ENCODE measurements around the gene ASPDH. TPM values are rescaled to one million over a fixed set of nuclear protein-coding genes. Genes with fewer than 3 reads are reported as not detected.

ASPDH gene
- total RNA-seq, 1 experiment from 2014 or later, result not detected

DNA sequence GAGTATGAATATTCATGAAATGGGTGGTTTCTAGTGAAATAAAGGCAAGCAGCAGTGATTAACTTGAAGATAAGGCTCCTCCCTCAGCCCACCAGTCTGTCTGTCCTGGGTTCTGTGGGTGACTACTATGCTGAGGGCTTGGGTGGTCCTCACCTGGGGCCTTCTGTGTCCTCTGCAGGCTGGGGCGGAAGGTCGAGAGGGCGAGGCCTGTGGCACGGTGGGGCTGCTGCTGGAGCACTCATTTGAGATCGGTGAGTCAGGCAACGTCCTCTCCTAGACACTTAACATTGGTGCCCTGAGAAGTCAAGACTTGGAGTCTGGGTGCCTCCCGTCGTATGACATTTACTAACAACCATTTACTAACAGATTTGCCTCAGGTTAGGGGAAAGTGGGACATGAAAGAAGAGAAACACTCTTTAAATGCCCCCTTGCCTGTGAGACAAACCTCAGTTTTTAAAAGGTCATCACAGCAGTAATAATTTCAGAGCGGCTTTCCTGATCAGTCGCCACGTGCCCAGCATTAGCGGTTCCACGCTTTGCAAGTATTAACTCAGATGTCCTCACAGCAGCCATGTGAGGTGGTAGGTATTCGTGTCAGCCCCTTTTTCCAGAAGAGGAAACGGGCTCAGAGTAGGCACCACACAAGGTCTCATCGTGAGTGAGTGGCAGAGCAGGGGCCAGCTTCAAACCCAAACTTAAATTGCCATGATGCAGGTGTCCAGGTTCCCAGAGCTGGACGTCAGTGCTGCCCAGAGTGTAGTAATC lies 35.8 kb downstream of the ASPDH start (continued):
- TF ChIP-seq, protein P1, sequence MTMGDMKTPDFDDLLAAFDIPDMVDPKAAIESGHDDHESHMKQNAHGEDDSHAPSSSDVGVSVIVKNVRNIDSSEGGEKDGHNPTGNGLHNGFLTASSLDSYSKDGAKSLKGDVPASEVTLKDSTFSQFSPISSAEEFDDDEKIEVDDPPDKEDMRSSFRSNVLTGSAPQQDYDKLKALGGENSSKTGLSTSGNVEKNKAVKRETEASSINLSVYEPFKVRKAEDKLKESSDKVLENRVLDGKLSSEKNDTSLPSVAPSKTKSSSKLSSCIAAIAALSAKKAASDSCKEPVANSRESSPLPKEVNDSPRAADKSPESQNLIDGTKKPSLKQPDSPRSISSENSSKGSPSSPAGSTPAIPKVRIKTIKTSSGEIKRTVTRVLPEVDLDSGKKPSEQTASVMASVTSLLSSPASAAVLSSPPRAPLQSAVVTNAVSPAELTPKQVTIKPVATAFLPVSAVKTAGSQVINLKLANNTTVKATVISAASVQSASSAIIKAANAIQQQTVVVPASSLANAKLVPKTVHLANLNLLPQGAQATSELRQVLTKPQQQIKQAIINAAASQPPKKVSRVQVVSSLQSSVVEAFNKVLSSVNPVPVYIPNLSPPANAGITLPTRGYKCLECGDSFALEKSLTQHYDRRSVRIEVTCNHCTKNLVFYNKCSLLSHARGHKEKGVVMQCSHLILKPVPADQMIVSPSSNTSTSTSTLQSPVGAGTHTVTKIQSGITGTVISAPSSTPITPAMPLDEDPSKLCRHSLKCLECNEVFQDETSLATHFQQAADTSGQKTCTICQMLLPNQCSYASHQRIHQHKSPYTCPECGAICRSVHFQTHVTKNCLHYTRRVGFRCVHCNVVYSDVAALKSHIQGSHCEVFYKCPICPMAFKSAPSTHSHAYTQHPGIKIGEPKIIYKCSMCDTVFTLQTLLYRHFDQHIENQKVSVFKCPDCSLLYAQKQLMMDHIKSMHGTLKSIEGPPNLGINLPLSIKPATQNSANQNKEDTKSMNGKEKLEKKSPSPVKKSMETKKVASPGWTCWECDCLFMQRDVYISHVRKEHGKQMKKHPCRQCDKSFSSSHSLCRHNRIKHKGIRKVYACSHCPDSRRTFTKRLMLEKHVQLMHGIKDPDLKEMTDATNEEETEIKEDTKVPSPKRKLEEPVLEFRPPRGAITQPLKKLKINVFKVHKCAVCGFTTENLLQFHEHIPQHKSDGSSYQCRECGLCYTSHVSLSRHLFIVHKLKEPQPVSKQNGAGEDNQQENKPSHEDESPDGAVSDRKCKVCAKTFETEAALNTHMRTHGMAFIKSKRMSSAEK (CRISPR knock-in tag; IDR thresholded peaks at IDR 0.05; ENCODE audit: borderline replicate concordance), result no peak
- TF ChIP-seq CREB1 (CRISPR knock-in tag; IDR thresholded peaks at IDR 0.05) (no peak), ZNF232 (CRISPR knock-in tag; IDR thresholded peaks at IDR 0.05) (no peak), SMAD4 (CRISPR knock-in tag; IDR thresholded peaks at IDR 0.05) (no peak)
- TF ChIP-seq, protein P2, sequence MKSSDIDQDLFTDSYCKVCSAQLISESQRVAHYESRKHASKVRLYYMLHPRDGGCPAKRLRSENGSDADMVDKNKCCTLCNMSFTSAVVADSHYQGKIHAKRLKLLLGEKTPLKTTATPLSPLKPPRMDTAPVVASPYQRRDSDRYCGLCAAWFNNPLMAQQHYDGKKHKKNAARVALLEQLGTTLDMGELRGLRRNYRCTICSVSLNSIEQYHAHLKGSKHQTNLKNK (CRISPR knock-in tag; IDR thresholded peaks at IDR 0.05), result no peak
- TF ChIP-seq, protein P3, sequence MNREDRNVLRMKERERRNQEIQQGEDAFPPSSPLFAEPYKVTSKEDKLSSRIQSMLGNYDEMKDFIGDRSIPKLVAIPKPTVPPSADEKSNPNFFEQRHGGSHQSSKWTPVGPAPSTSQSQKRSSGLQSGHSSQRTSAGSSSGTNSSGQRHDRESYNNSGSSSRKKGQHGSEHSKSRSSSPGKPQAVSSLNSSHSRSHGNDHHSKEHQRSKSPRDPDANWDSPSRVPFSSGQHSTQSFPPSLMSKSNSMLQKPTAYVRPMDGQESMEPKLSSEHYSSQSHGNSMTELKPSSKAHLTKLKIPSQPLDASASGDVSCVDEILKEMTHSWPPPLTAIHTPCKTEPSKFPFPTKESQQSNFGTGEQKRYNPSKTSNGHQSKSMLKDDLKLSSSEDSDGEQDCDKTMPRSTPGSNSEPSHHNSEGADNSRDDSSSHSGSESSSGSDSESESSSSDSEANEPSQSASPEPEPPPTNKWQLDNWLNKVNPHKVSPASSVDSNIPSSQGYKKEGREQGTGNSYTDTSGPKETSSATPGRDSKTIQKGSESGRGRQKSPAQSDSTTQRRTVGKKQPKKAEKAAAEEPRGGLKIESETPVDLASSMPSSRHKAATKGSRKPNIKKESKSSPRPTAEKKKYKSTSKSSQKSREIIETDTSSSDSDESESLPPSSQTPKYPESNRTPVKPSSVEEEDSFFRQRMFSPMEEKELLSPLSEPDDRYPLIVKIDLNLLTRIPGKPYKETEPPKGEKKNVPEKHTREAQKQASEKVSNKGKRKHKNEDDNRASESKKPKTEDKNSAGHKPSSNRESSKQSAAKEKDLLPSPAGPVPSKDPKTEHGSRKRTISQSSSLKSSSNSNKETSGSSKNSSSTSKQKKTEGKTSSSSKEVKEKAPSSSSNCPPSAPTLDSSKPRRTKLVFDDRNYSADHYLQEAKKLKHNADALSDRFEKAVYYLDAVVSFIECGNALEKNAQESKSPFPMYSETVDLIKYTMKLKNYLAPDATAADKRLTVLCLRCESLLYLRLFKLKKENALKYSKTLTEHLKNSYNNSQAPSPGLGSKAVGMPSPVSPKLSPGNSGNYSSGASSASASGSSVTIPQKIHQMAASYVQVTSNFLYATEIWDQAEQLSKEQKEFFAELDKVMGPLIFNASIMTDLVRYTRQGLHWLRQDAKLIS (CRISPR knock-in tag; IDR thresholded peaks at IDR 0.05; ENCODE audit: borderline replicate concordance), result no peak
- TF ChIP-seq, protein P4, sequence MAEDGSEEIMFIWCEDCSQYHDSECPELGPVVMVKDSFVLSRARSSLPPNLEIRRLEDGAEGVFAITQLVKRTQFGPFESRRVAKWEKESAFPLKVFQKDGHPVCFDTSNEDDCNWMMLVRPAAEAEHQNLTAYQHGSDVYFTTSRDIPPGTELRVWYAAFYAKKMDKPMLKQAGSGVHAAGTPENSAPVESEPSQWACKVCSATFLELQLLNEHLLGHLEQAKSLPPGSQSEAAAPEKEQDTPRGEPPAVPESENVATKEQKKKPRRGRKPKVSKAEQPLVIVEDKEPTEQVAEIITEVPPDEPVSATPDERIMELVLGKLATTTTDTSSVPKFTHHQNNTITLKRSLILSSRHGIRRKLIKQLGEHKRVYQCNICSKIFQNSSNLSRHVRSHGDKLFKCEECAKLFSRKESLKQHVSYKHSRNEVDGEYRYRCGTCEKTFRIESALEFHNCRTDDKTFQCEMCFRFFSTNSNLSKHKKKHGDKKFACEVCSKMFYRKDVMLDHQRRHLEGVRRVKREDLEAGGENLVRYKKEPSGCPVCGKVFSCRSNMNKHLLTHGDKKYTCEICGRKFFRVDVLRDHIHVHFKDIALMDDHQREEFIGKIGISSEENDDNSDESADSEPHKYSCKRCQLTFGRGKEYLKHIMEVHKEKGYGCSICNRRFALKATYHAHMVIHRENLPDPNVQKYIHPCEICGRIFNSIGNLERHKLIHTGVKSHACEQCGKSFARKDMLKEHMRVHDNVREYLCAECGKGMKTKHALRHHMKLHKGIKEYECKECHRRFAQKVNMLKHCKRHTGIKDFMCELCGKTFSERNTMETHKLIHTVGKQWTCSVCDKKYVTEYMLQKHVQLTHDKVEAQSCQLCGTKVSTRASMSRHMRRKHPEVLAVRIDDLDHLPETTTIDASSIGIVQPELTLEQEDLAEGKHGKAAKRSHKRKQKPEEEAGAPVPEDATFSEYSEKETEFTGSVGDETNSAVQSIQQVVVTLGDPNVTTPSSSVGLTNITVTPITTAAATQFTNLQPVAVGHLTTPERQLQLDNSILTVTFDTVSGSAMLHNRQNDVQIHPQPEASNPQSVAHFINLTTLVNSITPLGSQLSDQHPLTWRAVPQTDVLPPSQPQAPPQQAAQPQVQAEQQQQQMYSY (CRISPR knock-in tag; IDR thresholded peaks at IDR 0.05), result no peak
- TF ChIP-seq, protein P5, sequence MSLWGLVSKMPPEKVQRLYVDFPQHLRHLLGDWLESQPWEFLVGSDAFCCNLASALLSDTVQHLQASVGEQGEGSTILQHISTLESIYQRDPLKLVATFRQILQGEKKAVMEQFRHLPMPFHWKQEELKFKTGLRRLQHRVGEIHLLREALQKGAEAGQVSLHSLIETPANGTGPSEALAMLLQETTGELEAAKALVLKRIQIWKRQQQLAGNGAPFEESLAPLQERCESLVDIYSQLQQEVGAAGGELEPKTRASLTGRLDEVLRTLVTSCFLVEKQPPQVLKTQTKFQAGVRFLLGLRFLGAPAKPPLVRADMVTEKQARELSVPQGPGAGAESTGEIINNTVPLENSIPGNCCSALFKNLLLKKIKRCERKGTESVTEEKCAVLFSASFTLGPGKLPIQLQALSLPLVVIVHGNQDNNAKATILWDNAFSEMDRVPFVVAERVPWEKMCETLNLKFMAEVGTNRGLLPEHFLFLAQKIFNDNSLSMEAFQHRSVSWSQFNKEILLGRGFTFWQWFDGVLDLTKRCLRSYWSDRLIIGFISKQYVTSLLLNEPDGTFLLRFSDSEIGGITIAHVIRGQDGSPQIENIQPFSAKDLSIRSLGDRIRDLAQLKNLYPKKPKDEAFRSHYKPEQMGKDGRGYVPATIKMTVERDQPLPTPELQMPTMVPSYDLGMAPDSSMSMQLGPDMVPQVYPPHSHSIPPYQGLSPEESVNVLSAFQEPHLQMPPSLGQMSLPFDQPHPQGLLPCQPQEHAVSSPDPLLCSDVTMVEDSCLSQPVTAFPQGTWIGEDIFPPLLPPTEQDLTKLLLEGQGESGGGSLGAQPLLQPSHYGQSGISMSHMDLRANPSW (CRISPR knock-in tag; conservative IDR thresholded peaks at IDR 0.05; ENCODE audit: low read depth), result no peak
- TF ChIP-seq, protein P6, sequence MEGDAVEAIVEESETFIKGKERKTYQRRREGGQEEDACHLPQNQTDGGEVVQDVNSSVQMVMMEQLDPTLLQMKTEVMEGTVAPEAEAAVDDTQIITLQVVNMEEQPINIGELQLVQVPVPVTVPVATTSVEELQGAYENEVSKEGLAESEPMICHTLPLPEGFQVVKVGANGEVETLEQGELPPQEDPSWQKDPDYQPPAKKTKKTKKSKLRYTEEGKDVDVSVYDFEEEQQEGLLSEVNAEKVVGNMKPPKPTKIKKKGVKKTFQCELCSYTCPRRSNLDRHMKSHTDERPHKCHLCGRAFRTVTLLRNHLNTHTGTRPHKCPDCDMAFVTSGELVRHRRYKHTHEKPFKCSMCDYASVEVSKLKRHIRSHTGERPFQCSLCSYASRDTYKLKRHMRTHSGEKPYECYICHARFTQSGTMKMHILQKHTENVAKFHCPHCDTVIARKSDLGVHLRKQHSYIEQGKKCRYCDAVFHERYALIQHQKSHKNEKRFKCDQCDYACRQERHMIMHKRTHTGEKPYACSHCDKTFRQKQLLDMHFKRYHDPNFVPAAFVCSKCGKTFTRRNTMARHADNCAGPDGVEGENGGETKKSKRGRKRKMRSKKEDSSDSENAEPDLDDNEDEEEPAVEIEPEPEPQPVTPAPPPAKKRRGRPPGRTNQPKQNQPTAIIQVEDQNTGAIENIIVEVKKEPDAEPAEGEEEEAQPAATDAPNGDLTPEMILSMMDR (IDR thresholded peaks at IDR 0.05), result no peak

Data from WTC11 (cell line).